ENCODE data around the gene LY6G5C.

LY6G5C gene

GRCh38 chr6:31691564-31692108, 10.8 kb upstream of the LY6G5C start:
- no peak for DNase-seq (ENCODE audit: low read depth in 3 of 3)

- DNase-seq (ENCODE audit: low read depth in 3 of 3) = no peak
These were observed 10.2 kb upstream of the LY6G5C start for GRCh38 chr6:31691078-31691463.

GRCh38 chr6:31690231-31691077, 9.6 kb upstream of the LY6G5C start:
- DNase-seq (ENCODE audit: low read depth in 3 of 3) = no peak

GRCh38 chr6:31689249-31690110, 8.6 kb upstream of the LY6G5C start:
- no peak for DNase-seq (ENCODE audit: low read depth in 3 of 3)

GRCh38 chr6:31687860-31688693, 7.2 kb upstream of the LY6G5C start:
- DNase-seq (ENCODE audit: low read depth in 3 of 3) = no peak

- DNase-seq (ENCODE audit: low read depth in 3 of 3) = no peak
These were observed 6.5 kb upstream of the LY6G5C start for GRCh38 chr6:31687321-31687720.

- DNase-seq (ENCODE audit: low read depth in 3 of 3) = no peak
These were observed 5.6 kb upstream of the LY6G5C start for GRCh38 chr6:31686483-31686882.

- DNase-seq (ENCODE audit: low read depth in 3 of 3) = no peak
These were observed 2.7 kb upstream of the LY6G5C start for GRCh38 chr6:31683591-31683990.

- DNase-seq (ENCODE audit: low read depth in 3 of 3) = no peak
These were observed 336 bp upstream of the LY6G5C start for GRCh38 chr6:31681135-31681671.

GRCh38 chr6:31677955-31678354, 2.9 kb downstream of the LY6G5C start:
- DNase-seq (ENCODE audit: low read depth in 3 of 3) = no peak

- no peak for DNase-seq (ENCODE audit: low read depth in 3 of 3)
These were observed 4.0 kb downstream of the LY6G5C start for GRCh38 chr6:31676904-31677303.

GRCh38 chr6:31676322-31676903, 4.5 kb downstream of the LY6G5C start:
- no peak for DNase-seq (ENCODE audit: low read depth in 3 of 3)

GRCh38 chr6:31669676-31670075, 11.2 kb downstream of the LY6G5C start, which contains the start of gene LY6G5B:
Gene LY6G5B, plus strand, starts transcription at chr6:31669976. Its CDS starts 975 bp downstream, at chr6:31670951.
- DNase-seq (ENCODE audit: low read depth in 3 of 3) = no peak

- DNase-seq (ENCODE audit: low read depth in 3 of 3) = no peak
These were observed 14.4 kb downstream of the LY6G5C start for GRCh38 chr6:31666337-31666965.

GRCh38 chr6:31665501-31666336, 15.1 kb downstream of the LY6G5C start, which contains the start of gene CSNK2B:
Gene CSNK2B, plus strand, starts transcription at chr6:31666080. Its CDS starts 752 bp downstream, at chr6:31666832.
- DNase-seq (ENCODE audit: low read depth in 3 of 3) = peak; percentile 93 to 97 (median 96)

GRCh38 chr6:31664790-31665500, 15.9 kb downstream of the LY6G5C start, which contains the start of gene GPANK1:
Gene GPANK1, minus strand, starts transcription at chr6:31664997. Its CDS starts 519 bp downstream, at chr6:31664478.
- peak; percentile 68 to 82 (median 70) for DNase-seq (ENCODE audit: low read depth in 3 of 3)

- DNase-seq (ENCODE audit: low read depth in 3 of 3) = no peak
These were observed 16.7 kb downstream of the LY6G5C start for GRCh38 chr6:31663961-31664789.

Measured in stimulated activated CD4-positive, alpha-beta T cell treated with anti-CD3 and anti-CD28 coated beads, TNF-alpha, amount 100 ng/mL, for 4 hours (primary cell).